Tibial nerve (tissue), 4 donors: Measurements from ENCODE around the gene FBXO15. TPM values are rescaled to one million over a fixed set of nuclear protein-coding genes. Genes with fewer than 3 reads are reported as not detected.

Source experiments
- DNase-seq, 2 donors: peaks; one replicate each; pipeline ENCODE4 v3.0.0-alpha.2; 2019; ENCODE audit warnings: low spot score in 2 of 2
- H3K27ac ChIP-seq, 4 donors: fragments of 200-600 bp; sonication (generic) in 3 of 4; one replicate each; pipeline ENCODE4 v1.5.1; 2017 to 2019; ENCODE audit warnings: mild to moderate bottlenecking in 1 of 4
- H3K27me3 ChIP-seq, 2 donors: fragments of 200-600 bp; sonication (generic) in 1 of 2; one replicate each; pipeline versions ENCODE4 v1.5.1 to v1.6.0; 2017 to 2019
- H3K36me3 ChIP-seq, 3 donors: fragments of 200-600 bp; sonication (generic); one replicate each; pipeline ENCODE4 v1.5.1; 2018 to 2019
- H3K4me1 ChIP-seq, 4 donors: fragments of 200-600 bp; sonication (generic) in 3 of 4; one replicate each; pipeline ENCODE4 v1.5.1; 2017 to 2019
- H3K4me3 ChIP-seq, 4 donors: fragments of 200-600 bp; sonication (generic) in 3 of 4; one replicate each; pipeline ENCODE4 v1.5.1; 2017 to 2019; ENCODE audit warnings: mild to moderate bottlenecking in 1 of 4, moderate library complexity in 1 of 4
- H3K9me3 ChIP-seq, 4 donors: fragments of 200-600 bp; sonication (generic) in 3 of 4; one replicate each; pipeline ENCODE4 v1.5.1; 2017 to 2019
- EP300 ChIP-seq, 2 donors: sonication (generic); formaldehyde crosslinking; IDR thresholded peaks; one replicate each; pipeline ENCODE4 v1.6.1; 2017; ENCODE audit warnings: antibody characterized with exemption in 2 of 2, mild to moderate bottlenecking in 1 of 2
- POLR2A ChIP-seq, 2 donors: fragments of 450-650 bp; IDR thresholded peaks; one replicate each; pipeline ENCODE4 v1.6.1; 2017; ENCODE audit warnings: antibody characterized with exemption in 2 of 2, mild to moderate bottlenecking in 2 of 2, moderate library complexity in 2 of 2
- WGBS, 2 donors: methylation state at CpG; one replicate each; pipeline ENCODE4 v1.1.5; 2018; 5-methylcytosine and 5-hydroxymethylcytosine counted together
- total RNA-seq, 4 donors: library from RNA; depleted of rRNA; stranded (reverse); fragments of >200 nt; gene quantifications; one replicate each; pipeline ENCODE4 v1.1.0, GENCODE V29; 2016
- TF ChIP-seq, protein P1 (sequence below), 5 experiments: fragments of 200-600 bp in 3 of 5; fragments of 450-650 bp in 2 of 5; sonication (generic) in 3 of 5; IDR thresholded peaks; one replicate each; pipeline ENCODE4 v1.5.1; 2016 to 2019; ENCODE audit warnings: antibody characterized with exemption in 5 of 5, mild to moderate bottlenecking in 3 of 5, moderate library complexity in 2 of 5

The FBXO15 gene
- total RNA-seq, 4 donors from 2014 or later = 1.0 to 4.4 (median 1.4) TPM

DNA sequence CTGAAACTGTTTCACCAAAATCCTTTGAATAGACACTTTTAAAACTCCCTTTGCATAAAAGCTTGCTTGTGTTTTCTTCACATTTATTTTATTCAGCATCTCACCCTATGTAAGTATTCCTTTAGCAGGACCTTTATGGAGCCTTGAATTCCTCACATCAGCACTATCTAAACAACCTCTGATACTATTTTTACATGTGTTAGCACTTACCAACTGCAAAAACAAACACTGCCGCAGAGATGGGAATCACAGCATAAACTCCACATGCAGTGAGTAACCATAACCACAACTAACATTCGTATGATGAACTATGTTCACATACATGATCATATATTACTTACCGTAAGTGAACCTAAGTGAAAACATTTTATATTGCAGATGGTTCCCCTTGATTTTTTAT lies 15.4 kb downstream of the FBXO15 start:
- H3K4me3 ChIP-seq = no peak overlapping the region
- no peak overlapping the region for H3K27ac ChIP-seq
- WGBS, 2 donors = 62% methylated on average over 3 of the region's 3 CpGs
- no peak for DNase-seq
- H3K4me1 ChIP-seq = no peaks in the 10 kb centered on the region
- no peaks in the 10 kb centered on the region for H3K27me3 ChIP-seq
- no peaks in the 10 kb centered on the region for H3K9me3 ChIP-seq
- H3K36me3 ChIP-seq = peaks cover 0 to 7% (median 0%) of the 10 kb centered on the region in 3 donors
- TF ChIP-seq, protein P1, sequence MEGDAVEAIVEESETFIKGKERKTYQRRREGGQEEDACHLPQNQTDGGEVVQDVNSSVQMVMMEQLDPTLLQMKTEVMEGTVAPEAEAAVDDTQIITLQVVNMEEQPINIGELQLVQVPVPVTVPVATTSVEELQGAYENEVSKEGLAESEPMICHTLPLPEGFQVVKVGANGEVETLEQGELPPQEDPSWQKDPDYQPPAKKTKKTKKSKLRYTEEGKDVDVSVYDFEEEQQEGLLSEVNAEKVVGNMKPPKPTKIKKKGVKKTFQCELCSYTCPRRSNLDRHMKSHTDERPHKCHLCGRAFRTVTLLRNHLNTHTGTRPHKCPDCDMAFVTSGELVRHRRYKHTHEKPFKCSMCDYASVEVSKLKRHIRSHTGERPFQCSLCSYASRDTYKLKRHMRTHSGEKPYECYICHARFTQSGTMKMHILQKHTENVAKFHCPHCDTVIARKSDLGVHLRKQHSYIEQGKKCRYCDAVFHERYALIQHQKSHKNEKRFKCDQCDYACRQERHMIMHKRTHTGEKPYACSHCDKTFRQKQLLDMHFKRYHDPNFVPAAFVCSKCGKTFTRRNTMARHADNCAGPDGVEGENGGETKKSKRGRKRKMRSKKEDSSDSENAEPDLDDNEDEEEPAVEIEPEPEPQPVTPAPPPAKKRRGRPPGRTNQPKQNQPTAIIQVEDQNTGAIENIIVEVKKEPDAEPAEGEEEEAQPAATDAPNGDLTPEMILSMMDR (IDR thresholded peaks at IDR 0.05) = no peak
- TF ChIP-seq POLR2A (IDR thresholded peaks at IDR 0.05) (no peak), EP300 (IDR thresholded peaks at IDR 0.05) (no peak)

DNA sequence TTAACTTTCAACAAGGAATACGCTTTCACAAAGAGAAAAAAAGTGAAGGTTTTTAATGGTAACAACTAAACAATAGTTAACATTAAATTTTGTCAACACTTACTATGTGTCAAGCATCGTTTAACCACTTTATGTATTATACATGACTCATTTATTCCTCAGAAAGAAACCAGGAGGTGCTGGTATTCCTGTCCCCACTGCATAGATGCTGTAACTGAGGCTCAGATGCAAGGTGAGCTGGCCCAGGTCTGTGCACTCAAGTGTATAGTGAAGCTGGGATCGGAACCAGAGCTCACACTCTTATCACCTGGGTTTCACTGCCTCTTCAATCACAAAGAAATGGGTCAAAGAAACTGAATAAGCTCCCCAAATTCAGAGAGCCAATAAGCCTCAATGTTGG lies 16.5 kb downstream of the FBXO15 start:
- Histone ChIP-seq H3K4me3 (no peak overlapping the region), H3K27me3 (no peaks in the 10 kb centered on the region), H3K36me3 (peaks cover 0 to 7% (median 0%) of the 10 kb centered on the region in 3 donors), H3K27ac (no peak overlapping the region), H3K9me3 (no peaks in the 10 kb centered on the region), H3K4me1 (no peaks in the 10 kb centered on the region)
- TF ChIP-seq, protein P1 (IDR thresholded peaks at IDR 0.05) = no peak
- TF ChIP-seq EP300 (IDR thresholded peaks at IDR 0.05) (no peak), POLR2A (IDR thresholded peaks at IDR 0.05) (no peak)
- no peak for DNase-seq
- 92 to 93% methylated on average over 3 of the region's 3 CpGs for WGBS, 2 donors

DNA sequence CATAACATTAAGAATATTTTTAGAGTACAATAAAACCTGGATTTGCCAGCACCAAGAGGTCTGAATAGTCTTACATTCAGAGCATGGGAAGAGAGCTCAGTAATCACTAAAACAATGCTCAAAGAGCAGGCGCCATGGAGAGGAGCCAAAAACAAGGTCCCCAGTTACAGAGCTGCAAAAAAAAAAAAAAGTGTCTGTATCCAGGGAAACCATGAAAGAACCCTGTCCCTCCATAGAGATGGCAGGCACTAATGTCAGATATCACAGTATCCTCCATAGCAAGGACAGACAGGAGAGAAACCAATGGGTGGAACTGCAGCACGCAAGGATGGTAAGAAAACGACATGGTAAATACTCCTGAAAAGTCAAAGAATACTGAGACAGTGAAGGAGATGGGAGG lies 19.5 kb downstream of the FBXO15 start:
- TF ChIP-seq EP300 (IDR thresholded peaks at IDR 0.05) (no peak), POLR2A (IDR thresholded peaks at IDR 0.05) (no peak)
- TF ChIP-seq, protein P1 (IDR thresholded peaks at IDR 0.05) = no peak
- Histone ChIP-seq H3K36me3 (no peaks in the 10 kb centered on the region), H3K27me3 (no peaks in the 10 kb centered on the region), H3K27ac (no peak overlapping the region), H3K9me3 (no peaks in the 10 kb centered on the region), H3K4me1 (no peaks in the 10 kb centered on the region), H3K4me3 (no peak overlapping the region)
- no peak for DNase-seq
- 54 to 56% methylated on average over 3 of the region's 3 CpGs for WGBS, 2 donors

DNA sequence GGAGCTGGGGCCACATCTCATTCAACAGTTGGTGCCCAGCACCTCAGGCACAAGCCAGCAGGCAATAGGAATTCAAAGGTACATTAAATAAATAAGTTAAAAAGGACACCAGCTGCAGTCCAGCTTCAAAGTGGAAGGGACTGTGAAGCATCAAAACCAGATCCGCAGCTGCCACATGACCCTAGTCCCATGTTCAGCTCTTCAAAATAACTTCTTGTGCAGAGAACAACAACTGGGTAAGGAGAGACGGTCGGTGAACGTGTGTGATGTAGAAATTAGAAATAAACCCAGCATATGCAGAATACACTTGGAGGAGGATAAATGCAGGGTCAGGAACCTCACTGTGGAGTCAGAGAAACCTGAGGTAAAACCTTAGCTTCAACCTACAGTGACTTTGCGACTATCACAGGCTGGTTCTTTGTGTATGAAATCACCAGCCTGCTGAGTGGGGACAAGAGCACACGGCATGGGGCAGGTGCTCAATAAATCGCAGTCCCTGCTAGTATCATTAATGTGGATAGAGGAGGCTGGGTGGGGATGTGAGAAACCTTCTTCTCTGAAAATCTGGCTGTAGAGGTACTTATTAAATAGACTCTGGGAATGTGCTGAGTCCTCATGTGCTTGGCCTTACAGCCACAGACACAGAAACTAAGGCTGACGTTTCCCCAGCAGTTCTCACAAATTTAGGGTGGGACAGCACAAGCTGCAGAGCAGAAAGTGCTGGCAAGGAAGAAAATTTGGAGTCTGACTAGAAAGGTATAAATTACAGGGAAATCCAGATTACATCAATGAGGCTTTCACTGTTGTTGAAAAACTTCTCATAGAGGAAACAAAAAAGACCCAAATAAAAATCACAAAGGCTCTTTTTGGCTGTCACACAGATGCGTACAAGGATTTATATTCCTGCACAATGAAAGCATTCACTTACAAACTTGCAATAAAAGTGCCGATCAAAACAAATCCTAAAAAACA lies 20.7 kb downstream of the FBXO15 start:
- H3K4me1 ChIP-seq = no peaks in the 10 kb centered on the region
- H3K27ac ChIP-seq = peak overlapping the region in 1 of 4 donors; percentile 15
- no peaks in the 10 kb centered on the region for H3K36me3 ChIP-seq
- WGBS, 2 donors = 47 to 52% methylated on average over 10 of the region's 10 CpGs
- no peak for DNase-seq
- H3K4me3 ChIP-seq = no peak overlapping the region
- no peak for TF ChIP-seq EP300 (IDR thresholded peaks at IDR 0.05)
- no peak for TF ChIP-seq POLR2A (IDR thresholded peaks at IDR 0.05)
- TF ChIP-seq, protein P1 (IDR thresholded peaks at IDR 0.05) = no peak
- H3K27me3 ChIP-seq = no peaks in the 10 kb centered on the region
- no peaks in the 10 kb centered on the region for H3K9me3 ChIP-seq

DNA sequence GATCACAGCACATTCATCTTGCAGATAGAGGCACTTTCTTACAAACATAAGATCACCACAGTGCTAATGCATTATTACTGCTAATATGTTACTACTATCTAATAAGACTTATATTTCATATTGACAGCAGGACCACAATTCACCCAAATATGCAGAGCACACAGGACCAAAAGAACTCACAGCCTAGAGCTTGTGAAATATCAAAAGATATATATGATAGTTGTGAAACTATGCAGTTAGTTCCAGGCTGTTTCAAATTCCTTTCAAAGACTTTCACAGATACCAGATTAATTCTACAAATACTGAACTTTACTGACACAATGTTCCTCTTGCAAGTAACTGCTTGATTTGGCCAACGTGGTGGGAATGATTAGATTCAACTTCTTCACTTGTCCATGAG lies 23.0 kb downstream of the FBXO15 start:
- Histone ChIP-seq H3K4me1 (no peaks in the 10 kb centered on the region), H3K4me3 (no peak overlapping the region), H3K27me3 (no peaks in the 10 kb centered on the region), H3K36me3 (no peaks in the 10 kb centered on the region), H3K9me3 (no peaks in the 10 kb centered on the region), H3K27ac (no peak overlapping the region)
- TF ChIP-seq POLR2A (IDR thresholded peaks at IDR 0.05) (no peak), EP300 (IDR thresholded peaks at IDR 0.05) (no peak)
- TF ChIP-seq, protein P1 (IDR thresholded peaks at IDR 0.05) = no peak
- no peak for DNase-seq
- WGBS, 2 donors = 71 to 78% methylated on average over 1 of the region's 1 CpG
